Measurements from ENCODE around the gene NDUFC2. TPM values are rescaled to one million over a fixed set of nuclear protein-coding genes. Genes with fewer than 3 reads are reported as not detected.

Gene NDUFC2
- total RNA-seq, 1 donor from 2014 or later = 106 TPM

DNA sequence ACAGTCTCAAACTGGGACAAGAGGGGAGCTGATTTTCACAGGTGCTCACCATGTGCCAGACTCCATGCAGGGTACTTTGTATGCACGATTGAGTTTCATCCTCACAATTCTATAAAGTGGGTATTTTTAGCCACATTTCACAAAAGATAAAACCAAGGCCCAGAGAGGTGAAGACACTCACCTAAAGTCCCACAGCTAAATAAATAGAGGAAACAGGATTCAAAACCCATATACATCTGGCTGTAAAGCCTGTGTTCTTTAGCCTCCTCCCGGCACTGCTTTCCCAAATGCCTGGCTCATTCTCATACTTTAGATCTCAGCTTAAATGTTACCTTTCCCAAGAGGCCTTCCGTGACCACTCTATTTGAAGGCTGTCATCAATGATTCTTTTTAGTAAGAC is 43.3 kb downstream of the NDUFC2 start:
- Histone ChIP-seq H3K27ac (no peak overlapping the region), H3K4me3 (no peak overlapping the region), H3K9me3 (no peaks in the 10 kb centered on the region), H3K36me3 (no peaks in the 10 kb centered on the region), H3K4me1 (peaks cover 15% of the 10 kb centered on the region), H3K27me3 (no peaks in the 10 kb centered on the region)
- TF ChIP-seq, protein P1, sequence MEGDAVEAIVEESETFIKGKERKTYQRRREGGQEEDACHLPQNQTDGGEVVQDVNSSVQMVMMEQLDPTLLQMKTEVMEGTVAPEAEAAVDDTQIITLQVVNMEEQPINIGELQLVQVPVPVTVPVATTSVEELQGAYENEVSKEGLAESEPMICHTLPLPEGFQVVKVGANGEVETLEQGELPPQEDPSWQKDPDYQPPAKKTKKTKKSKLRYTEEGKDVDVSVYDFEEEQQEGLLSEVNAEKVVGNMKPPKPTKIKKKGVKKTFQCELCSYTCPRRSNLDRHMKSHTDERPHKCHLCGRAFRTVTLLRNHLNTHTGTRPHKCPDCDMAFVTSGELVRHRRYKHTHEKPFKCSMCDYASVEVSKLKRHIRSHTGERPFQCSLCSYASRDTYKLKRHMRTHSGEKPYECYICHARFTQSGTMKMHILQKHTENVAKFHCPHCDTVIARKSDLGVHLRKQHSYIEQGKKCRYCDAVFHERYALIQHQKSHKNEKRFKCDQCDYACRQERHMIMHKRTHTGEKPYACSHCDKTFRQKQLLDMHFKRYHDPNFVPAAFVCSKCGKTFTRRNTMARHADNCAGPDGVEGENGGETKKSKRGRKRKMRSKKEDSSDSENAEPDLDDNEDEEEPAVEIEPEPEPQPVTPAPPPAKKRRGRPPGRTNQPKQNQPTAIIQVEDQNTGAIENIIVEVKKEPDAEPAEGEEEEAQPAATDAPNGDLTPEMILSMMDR (IDR thresholded peaks at IDR 0.05) = no peak
- TF ChIP-seq POLR2A (IDR thresholded peaks at IDR 0.05) (no peak), POLR2AphosphoS5 (IDR thresholded peaks at IDR 0.05; ENCODE audit: insufficient read depth in 1 of 2, low read depth in 1 of 2) (no peak)
- no peak for DNase-seq (ENCODE audit: extremely low spot score in 2 of 2)
- intact Hi-C loops (cut with DNase I) = no loop called here

GRCh38 chr11:78034623-78035022 is 45.0 kb downstream of the NDUFC2 start:
- no peak for DNase-seq (ENCODE audit: extremely low spot score in 2 of 2)
- TF ChIP-seq POLR2A (IDR thresholded peaks at IDR 0.05) (no peak), POLR2AphosphoS5 (IDR thresholded peaks at IDR 0.05; ENCODE audit: insufficient read depth in 1 of 2, low read depth in 1 of 2) (no peak)
- TF ChIP-seq, protein P1 (IDR thresholded peaks at IDR 0.05) = no peak
- Histone ChIP-seq H3K4me1 (peaks cover 8% of the 10 kb centered on the region), H3K4me3 (no peak overlapping the region), H3K27ac (no peak overlapping the region), H3K9me3 (no peaks in the 10 kb centered on the region), H3K36me3 (no peaks in the 10 kb centered on the region), H3K27me3 (no peaks in the 10 kb centered on the region)
- intact Hi-C loops (cut with DNase I) = no loop called here

DNA sequence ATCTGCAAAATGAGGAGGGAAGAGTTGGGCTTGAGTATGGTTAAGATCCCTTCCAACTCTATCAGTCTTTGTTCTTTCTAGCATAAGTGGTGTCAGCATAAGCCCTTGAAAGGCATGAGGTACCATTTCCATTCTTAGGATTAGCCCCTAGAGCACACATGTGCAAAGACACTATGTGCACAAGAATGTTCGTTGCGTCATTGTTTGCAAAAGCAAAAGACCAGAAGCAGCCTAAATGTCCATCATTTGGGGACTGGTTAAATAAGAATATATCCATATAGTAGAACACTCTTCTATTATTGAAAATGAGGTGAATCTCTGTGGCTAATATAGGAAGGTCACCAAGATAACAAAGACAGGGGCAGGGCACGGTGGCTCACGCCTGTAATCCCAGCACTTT is 46.6 kb downstream of the NDUFC2 start:
- H3K27ac ChIP-seq = no peak overlapping the region
- H3K27me3 ChIP-seq = no peaks in the 10 kb centered on the region
- DNase-seq (ENCODE audit: extremely low spot score in 2 of 2) = no peak
- intact Hi-C loops (cut with DNase I) = no loop called here
- TF ChIP-seq, protein P1 (IDR thresholded peaks at IDR 0.05) = no peak
- no peak for TF ChIP-seq POLR2A (IDR thresholded peaks at IDR 0.05)
- no peak for TF ChIP-seq POLR2AphosphoS5 (IDR thresholded peaks at IDR 0.05; ENCODE audit: insufficient read depth in 1 of 2, low read depth in 1 of 2)
- H3K4me1 ChIP-seq = peaks cover 6% of the 10 kb centered on the region
- no peaks in the 10 kb centered on the region for H3K36me3 ChIP-seq
- no peaks in the 10 kb centered on the region for H3K9me3 ChIP-seq
- no peak overlapping the region for H3K4me3 ChIP-seq

GRCh38 chr11:78032090-78032489 is 47.6 kb downstream of the NDUFC2 start:
- Histone ChIP-seq H3K36me3 (no peaks in the 10 kb centered on the region), H3K9me3 (no peaks in the 10 kb centered on the region), H3K4me3 (no peak overlapping the region), H3K4me1 (peaks cover 6% of the 10 kb centered on the region), H3K27ac (no peak overlapping the region), H3K27me3 (no peaks in the 10 kb centered on the region)
- DNase-seq (ENCODE audit: extremely low spot score in 2 of 2) = no peak
- no peak for TF ChIP-seq POLR2A (IDR thresholded peaks at IDR 0.05)
- no peak for TF ChIP-seq POLR2AphosphoS5 (IDR thresholded peaks at IDR 0.05; ENCODE audit: insufficient read depth in 1 of 2, low read depth in 1 of 2)
- TF ChIP-seq, protein P1 (IDR thresholded peaks at IDR 0.05) = no peak
- intact Hi-C loops (cut with DNase I) = no loop called here

DNA sequence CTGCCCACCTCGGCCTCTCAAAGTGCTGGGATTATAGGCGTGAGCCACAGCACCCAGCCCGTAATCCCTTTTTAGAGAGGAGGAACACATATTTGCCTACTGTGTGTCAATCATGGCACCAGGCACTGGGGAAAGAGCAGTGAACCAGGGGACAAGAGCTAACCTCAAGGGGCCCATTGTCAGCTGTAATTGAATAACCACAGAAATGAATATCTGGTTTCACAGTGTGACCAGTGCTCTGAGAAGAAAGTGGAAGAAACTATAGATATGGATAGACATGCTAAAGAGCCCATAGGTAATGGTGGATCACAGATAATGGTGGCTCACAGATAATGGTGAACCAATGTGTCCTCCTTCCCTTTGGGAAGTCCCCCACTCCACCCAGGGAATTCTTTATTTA is 48.0 kb downstream of the NDUFC2 start:
- no peak for TF ChIP-seq POLR2AphosphoS5 (IDR thresholded peaks at IDR 0.05; ENCODE audit: insufficient read depth in 1 of 2, low read depth in 1 of 2)
- intact Hi-C loops (cut with DNase I) = no loop called here
- no peaks in the 10 kb centered on the region for H3K36me3 ChIP-seq

More for the DNA sequence above, 48.0 kb downstream of the NDUFC2 start:
- no peak for DNase-seq (ENCODE audit: extremely low spot score in 2 of 2)
- peaks cover 6% of the 10 kb centered on the region for H3K4me1 ChIP-seq
- H3K9me3 ChIP-seq = no peaks in the 10 kb centered on the region
- no peak overlapping the region for H3K4me3 ChIP-seq
- no peak overlapping the region for H3K27ac ChIP-seq
- H3K27me3 ChIP-seq = no peaks in the 10 kb centered on the region

All from vagina (tissue), 2 donors.